Stimulated activated CD8-positive, alpha-beta memory T cell treated with anti-CD3 and anti-CD28 coated beads, Interleukin-15, amount 100 ng/mL, for 48 hours (primary cell): ENCODE results near the gene KCNK2.

Source experiments
- DNase-seq, 2 donors: peaks; one replicate each; pipeline ENCODE4 v3.0.0-alpha.2; 2020; ENCODE audit warnings: low read depth in 2 of 2

Gene KCNK2

GRCh38 chr1:215095524-215095923 lies 13.0 kb downstream of the KCNK2 start:
- no peak for DNase-seq

DNA sequence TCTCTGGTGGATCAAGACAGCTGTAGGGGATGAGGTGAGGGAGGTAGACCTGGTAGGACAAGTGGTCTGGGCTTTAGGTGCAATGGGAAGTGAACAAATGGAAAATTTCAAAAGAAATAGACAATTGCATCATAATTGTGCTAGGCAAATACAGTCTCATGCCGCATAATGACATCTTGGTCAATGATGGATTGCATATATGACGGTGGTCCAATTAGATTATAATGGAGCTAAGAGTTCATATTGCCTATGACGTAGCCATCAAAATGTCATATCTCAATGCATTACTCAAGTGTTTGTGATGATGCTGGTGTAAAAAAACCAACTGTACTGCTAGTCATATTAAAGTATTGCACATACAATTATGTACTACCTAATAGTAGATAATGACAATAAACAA lies 19.0 kb downstream of the KCNK2 start:
- DNase-seq: no peak

DNA sequence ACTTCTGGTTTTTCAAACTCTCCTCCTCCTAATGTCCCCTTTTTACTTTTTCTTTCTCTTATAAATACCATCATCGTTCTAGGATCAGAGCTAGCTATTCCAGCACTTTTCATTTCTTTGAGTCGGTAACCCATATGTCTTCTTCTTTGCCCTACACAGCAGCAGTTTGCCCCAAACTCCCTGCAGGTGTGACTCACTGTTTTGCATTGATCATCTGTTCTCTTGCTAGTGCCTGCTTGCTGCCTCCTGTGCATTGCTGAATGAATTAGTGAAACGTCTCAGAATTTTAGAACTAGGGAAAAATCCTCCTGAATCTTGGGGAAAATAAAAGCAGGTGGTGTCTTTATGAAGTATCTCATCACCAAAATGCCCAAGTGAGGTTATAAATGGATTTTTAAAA lies 21.7 kb downstream of the KCNK2 start:
- no peak for DNase-seq

DNA sequence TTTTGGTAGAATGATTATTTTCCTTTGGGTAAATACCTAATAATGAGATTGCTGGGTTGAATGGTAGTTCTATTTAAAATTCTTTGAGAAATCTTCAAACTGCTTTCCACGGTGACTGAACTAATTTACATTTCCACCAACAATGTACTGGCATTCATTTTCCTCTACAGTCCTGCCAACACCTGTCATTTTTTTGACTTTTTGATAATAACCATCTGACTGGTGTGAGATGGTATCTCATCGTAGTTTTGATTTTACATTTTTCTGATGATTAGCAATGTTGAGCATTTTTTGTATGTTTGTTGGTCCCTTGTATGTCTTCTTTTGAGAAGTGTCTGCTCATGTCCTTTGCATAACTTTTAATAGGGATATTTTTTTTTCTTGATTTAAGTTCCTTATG lies 23.5 kb downstream of the KCNK2 start:
- DNase-seq: no peak

DNA sequence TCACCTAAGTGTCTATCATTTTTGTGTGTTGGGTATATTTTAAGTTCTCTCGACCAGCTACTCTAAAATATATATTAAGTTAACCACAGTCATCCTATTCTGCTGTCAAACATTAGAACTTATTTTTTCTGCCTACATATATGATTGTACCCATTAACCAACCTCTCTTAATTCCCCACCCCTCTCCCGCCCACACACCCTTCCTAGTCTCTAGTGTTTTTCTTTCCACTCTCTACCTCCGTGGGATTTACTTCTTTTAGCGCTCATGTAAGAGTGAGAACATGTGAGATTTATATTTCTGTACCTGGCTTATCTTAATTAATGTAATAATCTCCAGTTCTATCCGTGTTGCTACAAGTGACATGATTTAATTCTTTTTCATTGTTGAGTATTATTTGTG lies 26.6 kb downstream of the KCNK2 start:
- no peak for DNase-seq

- DNase-seq: no peak
These were observed 29.4 kb downstream of the KCNK2 start for GRCh38 chr1:215111916-215112315.

DNA sequence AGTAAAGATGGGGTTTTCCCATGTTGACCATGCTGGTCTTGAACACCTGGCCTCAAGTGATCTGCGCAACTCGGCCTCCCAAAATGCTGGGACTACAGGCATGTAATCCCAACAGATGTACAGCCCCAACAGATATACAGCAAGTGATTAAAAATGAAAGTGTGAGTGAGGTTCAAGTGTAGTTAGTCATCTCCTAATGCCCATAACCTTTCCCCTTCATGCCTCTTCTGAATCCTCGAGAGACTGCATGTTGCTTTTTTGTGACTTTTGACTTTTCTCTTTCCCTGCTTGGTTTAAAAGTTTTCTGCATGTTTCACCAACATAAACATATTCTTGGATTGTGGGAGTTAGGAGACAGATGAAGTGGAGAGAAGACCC lies 31.2 kb downstream of the KCNK2 start:
- DNase-seq: no peak

DNA sequence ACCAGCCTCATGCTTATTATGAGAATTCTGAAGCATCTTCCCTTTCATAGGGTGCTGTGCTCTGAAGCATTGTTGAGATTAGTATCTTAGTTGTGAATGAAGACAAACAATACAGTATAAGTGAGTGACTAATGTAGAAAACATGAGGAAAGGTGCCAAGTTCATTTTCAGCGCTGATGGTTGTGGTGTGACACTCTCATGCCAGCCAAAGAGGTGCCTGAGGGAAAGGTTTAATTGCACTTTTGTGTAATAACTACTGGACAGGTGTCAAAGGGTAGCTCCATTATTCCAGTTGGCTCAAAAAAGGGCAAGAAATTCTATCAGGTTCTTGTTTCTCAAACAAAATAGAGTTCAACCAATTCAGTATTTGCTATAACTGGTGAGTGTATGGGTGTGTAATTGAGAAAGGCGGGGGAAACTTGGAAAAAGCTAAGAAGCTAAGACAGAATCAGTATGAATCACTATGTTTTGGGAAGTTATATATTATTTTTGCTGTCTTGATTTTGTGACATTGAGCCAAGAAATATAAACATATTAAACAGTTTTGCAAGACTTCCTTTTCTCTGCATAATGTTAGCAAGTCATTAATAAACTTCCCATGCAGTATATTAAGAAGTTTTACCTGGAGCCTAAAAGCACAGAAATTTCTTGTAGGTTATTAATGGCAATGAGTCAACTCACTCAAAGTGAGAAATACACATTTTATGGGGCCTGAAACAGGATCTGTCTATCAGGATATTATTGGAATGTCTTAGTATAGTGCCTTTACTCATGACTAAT lies 31.8 kb downstream of the KCNK2 start:
- DNase-seq: no peak

DNA sequence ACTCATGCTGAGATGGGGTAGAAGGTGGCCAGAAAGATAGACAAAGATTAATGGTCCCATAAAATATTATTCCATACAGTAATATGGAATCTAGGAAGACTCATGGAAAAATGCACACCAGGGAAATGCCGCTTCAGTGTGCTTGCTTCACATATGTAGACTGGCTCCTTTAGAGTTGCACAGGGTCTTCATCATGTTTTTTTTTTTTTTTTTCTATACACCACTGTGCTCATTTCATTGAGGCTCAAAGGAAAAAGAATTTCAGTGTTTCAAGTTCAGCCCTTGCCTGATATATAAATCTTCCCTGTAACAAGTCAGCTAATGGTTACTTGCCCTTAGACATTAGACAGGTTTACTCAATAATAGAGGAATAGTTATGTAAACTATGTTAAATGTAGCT lies 33.2 kb downstream of the KCNK2 start:
- no peak for DNase-seq

DNA sequence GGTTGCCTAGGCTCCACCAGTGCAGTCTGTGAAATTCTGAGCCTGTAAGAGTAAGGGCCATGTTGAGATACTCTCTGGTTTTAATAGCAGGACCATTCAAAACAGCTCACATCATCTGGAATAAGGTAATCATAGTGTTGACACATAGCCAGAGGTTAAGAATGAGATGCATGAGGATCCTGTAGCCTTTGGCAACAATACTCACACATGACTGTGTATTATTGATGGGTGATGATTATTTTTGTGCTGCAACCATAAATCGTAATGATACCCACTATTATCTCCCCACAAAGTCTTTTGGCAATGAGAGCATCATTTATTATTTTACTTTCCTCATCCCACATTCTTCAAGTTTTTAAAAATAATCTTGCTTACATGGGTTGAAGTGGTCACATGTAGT lies 35.5 kb downstream of the KCNK2 start:
- DNase-seq: no peak

DNA sequence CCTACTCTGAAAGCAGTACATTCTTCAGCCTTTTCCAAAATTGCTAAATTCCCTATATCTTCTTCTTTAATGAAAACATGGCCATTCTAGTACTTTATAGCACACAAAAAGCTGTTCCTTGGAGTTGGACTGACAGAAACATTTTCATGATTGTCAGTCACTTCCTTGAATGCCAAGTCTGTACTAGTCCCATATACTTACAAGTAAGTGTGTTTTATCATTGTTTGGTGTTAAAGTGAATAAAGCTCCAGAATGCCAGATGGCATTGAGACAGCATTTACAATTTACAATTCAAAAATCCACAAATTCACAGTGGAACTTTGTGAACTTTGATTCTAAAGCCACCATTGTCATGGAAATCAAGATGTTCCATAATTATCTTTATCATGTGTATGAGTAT lies 36.5 kb downstream of the KCNK2 start:
- DNase-seq: no peak

- DNase-seq: no peak
These were observed 37.3 kb downstream of the KCNK2 start for GRCh38 chr1:215119719-215120365.

GRCh38 chr1:215128504-215128903 lies 46.0 kb downstream of the KCNK2 start:
- DNase-seq: no peak

DNA sequence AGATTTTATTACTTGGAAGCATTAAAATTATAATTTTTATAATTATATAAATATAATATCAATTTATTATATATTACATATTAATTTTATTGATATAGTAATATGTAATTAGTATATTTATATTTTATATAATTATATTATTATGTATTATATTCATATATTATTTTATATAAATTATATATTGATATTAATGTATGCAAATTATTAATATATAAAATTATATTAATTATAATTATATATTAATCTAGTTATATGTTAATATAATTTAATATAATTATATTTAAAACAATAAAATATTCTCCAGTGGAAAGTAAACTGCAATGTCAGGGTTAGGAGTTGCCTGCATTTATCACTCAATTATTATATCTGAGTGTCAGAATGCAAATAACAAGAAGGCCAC lies 48.8 kb downstream of the KCNK2 start:
- no peak for DNase-seq

DNA sequence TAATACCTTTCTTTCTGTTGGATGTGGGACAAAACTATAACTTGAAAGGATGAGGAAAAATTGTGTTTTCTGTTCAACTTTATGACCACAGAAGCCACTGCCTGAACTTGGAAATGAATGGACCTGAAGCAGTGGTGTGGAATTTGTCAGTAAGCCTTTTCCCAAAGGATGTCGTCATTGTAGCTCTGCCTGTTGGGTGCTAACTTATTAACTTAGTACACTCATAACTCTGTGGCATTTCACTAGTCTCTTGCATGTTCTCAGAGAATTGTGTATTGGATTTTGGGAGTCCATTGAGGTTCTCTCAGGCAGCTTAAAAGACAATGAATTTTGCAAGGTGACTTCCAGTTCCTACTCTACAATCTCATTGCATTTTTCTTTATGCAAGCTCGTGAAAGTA lies 49.6 kb downstream of the KCNK2 start:
- no peak for DNase-seq

GRCh38 chr1:215133532-215133931 lies 51.0 kb downstream of the KCNK2 start:
- DNase-seq: no peak

- no peak for DNase-seq
These were observed 55.4 kb downstream of the KCNK2 start for GRCh38 chr1:215137985-215138384.

GRCh38 chr1:215140135-215140534 lies 57.6 kb downstream of the KCNK2 start:
- no peak for DNase-seq

- no peak for DNase-seq
These were observed 58.9 kb downstream of the KCNK2 start for GRCh38 chr1:215141460-215141859.

- DNase-seq: no peak
These were observed 61.0 kb downstream of the KCNK2 start for GRCh38 chr1:215143497-215143896.

DNA sequence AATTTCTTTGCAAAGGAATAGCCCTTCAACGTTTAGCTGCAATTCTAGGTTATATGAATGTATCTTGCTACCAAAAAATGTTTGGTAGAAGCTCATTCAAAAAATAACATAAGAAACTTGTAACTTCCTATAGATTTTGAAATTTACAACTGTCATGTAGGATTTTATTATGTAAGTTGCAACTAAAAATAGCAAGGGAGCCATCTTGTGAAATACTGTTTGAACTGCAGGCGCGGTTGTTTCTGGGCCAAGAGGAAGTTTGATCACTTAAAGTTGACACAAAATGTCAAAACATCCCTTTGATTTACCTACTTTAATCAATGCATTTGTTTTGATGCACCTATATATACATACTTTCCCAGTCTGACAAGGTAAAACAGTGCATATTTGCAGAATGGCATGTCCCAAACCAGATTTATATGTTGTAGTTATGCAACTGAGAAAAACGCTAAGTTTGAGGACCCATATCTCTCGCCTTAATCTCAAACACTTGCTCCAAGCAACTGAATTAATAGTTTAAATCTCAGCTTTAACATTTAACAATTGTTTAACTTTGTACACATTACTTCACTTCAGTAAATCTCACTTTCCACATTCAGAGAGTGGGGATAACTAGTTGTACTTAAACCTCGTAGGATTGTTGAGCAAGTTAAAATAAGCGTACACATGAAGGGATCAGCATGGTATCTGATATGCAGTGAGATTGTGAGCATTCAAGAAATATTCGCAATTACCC lies 63.9 kb downstream of the KCNK2 start:
- no peak for DNase-seq

- DNase-seq: no peak
These were observed 64.5 kb downstream of the KCNK2 start for GRCh38 chr1:215147024-215147423.
